HG03521 (cell line): Measurements from ENCODE around the gene DACT3.
"Not testable (repeated sequence)": the region's sequence is repeated elsewhere in the genome, so short reads cannot be mapped to it uniquely, and the experiment has no call there.

Source experiments
- ATAC-seq: cut with Tn5 transposase; IDR thresholded peaks from one replicate; pipeline ENCODE4 v1.9.1; 2021; ENCODE audit warnings: mild to moderate bottlenecking, moderate library complexity; ENCODE audit not compliant: unreplicated experiment

The DACT3 gene

GRCh38 chr19:46634656-46635218 lies 26.2 kb downstream of the DACT3 start:
- ATAC-seq: no peak

- peak; percentile 43 for ATAC-seq
Observed at GRCh38 chr19:46634045-46634655, 26.8 kb downstream of the DACT3 start.

- ATAC-seq: no peak
Observed at GRCh38 chr19:46633130-46633529, 27.9 kb downstream of the DACT3 start.

GRCh38 chr19:46631481-46631880 lies 29.5 kb downstream of the DACT3 start:
- ATAC-seq: no peak

GRCh38 chr19:46630586-46631205 lies 30.3 kb downstream of the DACT3 start:
- ATAC-seq: no peak

GRCh38 chr19:46629546-46630025 lies 31.4 kb downstream of the DACT3 start:
- no peak for ATAC-seq

GRCh38 chr19:46628970-46629369 lies 32.0 kb downstream of the DACT3 start:
- not testable (repeated sequence) for ATAC-seq

GRCh38 chr19:46626446-46626845 lies 34.5 kb downstream of the DACT3 start:
- ATAC-seq: no peak

GRCh38 chr19:46625731-46626130 lies 35.3 kb downstream of the DACT3 start:
- ATAC-seq: no peak

GRCh38 chr19:46624958-46625661 lies 35.9 kb downstream of the DACT3 start, which contains the start of gene PTGIR:
PTGIR (minus strand) TSS chr19:46625089; CDS start chr19:46624225, 864 bp downstream.
- ATAC-seq: no peak

- no peak for ATAC-seq
Observed at GRCh38 chr19:46623915-46624502, 37.0 kb downstream of the DACT3 start.

GRCh38 chr19:46622118-46622446 lies 38.9 kb downstream of the DACT3 start:
- no peak for ATAC-seq

- no peak for ATAC-seq
Observed at GRCh38 chr19:46621191-46622117, 39.5 kb downstream of the DACT3 start.

- ATAC-seq: no peak
Observed at GRCh38 chr19:46620716-46621115, 40.3 kb downstream of the DACT3 start.

GRCh38 chr19:46620267-46620666 lies 40.7 kb downstream of the DACT3 start:
- ATAC-seq: no peak

GRCh38 chr19:46618670-46619231 lies 42.2 kb downstream of the DACT3 start:
- ATAC-seq: no peak

GRCh38 chr19:46617601-46618000 lies 43.4 kb downstream of the DACT3 start:
- no peak for ATAC-seq

GRCh38 chr19:46616631-46617322 lies 44.2 kb downstream of the DACT3 start:
- ATAC-seq: no peak

- no peak for ATAC-seq
Observed at GRCh38 chr19:46615966-46616365, 45.0 kb downstream of the DACT3 start.
